HG02840 (cell line): ENCODE measurements around the gene TBCCD1.
A peak's percentile ranks its signal among the peaks of the same experiment; 100 is the strongest.
"Not testable (repeated sequence)": the region's sequence is repeated elsewhere in the genome, so short reads cannot be mapped to it uniquely, and the experiment has no call there.

Experiments
- ATAC-seq: cut with Tn5 transposase; IDR thresholded peaks from one replicate; pipeline ENCODE4 v1.9.1; 2021; ENCODE audit warnings: mild to moderate bottlenecking, moderate library complexity, moderate number of reproducible peaks; ENCODE audit not compliant: unreplicated experiment, low FRiP score

The TBCCD1 gene

GRCh38 chr3:186596568-186597287, 29.6 kb upstream of the TBCCD1 start:
- no peak for ATAC-seq

GRCh38 chr3:186594591-186595113, 27.5 kb upstream of the TBCCD1 start:
- no peak for ATAC-seq

DNA sequence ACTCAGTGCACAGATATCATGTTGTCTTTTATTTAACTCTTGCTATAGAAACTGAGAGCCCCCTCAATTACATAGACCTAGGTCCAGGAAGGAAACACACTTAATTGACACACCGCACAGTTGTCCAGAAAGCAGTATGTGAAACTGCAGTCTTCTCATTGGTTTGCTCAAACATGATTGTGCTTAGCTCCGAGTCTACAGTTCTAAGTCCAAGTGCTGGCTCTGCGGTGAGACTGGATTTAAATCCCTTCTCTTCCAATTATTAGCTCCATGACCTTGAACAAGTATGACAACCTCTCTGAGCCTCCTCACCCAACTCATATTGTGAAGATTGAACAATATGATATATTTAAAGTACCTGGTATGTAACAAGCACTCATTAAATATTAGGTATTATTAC, 26.7 kb upstream of the TBCCD1 start:
- no peak for ATAC-seq

DNA sequence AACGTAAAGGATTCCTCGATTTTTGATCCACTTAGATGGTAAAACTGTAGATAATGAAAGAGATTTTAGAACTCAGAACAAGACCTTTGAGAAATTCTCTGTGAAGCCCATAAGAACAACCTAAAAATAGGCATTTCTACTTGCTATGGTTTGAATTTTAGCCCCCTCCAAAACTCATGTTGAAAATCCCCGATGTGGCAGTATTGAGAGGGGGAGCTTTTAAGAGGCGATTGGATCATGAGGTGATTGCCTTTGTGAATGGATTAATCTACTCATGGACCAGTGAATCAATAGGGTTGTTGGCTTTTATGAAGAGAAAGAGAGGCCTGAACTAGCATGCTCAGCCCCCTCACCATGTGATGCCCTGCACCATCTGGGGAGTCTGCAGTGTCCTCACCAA, 25.5 kb upstream of the TBCCD1 start:
- no peak for ATAC-seq

- ATAC-seq: no peak
These were observed 23.6 kb upstream of the TBCCD1 start for GRCh38 chr3:186590580-186591295.

DNA sequence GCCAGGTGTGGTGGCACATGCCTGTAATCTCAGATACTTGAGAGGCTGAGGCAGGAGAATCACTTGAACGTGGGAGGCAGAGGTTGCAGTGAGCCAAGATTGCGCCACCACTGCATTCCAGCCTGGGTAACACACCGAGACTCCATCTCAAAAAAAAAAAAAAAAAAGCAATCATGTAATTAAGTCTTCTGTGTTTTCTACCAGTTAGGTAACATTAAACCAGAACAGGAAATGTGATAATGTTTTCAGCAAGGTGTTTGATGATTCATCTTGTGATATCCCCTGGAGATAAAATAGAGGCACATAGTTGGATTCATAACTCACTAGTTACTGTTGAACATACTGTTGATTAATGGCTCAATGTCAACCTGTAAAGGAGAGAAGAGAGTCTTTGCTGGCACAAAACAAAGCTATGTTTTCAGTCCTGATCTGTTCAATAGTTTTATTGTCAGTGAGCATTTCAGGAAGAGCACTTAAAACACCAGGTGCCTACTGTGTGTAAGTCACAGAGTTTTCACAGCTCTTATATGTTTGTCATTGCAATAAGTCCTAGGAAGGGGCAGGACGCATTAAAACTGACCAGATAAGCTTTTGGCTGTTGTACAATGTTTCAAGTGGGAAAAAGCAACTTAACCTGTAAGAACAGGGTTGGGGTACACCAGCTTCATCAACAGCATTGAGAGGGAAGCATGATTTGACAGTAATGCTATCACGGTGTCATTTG, 22.9 kb upstream of the TBCCD1 start:
- no peak for ATAC-seq

DNA sequence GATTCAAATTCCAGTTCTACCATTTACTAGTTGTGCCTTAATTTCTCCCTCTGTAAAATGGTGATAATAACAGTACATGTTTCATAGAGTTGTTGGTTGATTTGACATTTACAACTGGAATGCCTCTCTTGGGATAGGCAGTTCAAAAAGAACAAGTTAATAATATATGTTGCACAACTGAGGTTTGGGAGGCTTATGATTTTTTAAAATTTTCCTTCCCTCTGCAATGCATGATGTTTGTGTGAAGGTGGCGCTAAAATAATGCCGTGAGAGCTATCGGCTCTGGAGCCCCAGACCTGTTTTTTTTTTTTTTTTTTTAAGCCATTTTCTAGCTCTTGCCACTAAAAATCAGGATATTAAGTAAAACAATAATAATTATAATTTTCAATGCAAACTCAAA, 22.0 kb upstream of the TBCCD1 start:
- no peak for ATAC-seq

GRCh38 chr3:186588632-186589031, 21.5 kb upstream of the TBCCD1 start:
- no peak for ATAC-seq

GRCh38 chr3:186587183-186587582, 20.0 kb upstream of the TBCCD1 start:
- ATAC-seq: no peak

DNA sequence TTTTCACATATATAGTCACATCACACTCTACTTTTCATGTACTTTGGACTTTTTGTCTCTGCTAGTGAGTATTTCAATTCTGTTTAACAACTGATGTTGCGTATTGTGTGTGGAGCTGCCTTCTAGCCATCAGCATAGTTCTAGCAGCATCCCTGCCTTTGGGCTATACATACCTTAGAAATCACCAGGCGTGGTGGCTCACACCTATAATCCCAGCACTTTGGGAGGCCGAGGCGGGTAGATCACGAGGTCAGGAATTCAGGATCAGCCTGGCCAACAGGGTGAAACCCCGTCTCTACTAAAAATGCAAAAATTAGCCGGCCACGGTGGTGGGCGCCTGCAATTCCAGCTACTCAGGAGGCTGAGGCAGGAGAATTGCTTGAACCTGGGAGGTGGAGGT, 19.1 kb upstream of the TBCCD1 start:
- not testable (repeated sequence) for ATAC-seq

DNA sequence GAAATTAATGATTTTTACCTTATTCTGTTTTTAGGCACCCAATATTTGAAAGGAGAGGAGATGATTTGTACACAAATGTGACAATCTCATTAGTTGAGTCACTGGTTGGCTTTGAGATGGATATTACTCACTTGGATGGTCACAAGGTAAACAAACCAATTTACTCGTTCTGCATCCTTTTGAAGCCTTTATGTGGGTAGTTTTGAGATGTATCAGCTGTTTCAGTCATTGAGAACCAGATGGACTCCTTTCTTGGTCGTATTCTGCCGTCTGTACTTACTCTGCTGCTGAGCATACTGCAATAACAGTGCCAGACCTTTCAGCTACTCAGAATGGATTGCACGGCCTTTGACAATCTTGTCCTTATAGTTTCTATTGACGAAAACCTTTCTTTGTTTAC, 16.7 kb upstream of the TBCCD1 start:
- ATAC-seq: no peak

DNA sequence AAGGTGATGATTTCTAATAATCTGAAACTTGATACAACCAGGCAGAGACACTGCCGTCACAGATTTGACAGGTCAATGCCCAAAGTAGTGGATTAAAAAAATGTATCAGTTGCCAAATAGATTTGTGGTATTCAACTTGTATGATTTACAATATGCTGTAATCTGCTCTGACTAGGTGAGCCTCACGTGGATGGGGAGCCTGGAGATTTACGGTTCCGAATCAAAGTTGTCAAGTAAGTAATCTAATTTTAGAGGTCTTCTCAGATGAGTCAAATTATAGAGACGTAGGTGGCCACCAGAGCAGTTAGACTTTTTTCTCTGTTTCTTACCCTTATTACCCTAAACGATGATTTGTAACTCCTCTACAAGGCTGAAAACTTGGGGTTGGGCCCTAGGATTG, 15.4 kb upstream of the TBCCD1 start:
- ATAC-seq: no peak

DNA sequence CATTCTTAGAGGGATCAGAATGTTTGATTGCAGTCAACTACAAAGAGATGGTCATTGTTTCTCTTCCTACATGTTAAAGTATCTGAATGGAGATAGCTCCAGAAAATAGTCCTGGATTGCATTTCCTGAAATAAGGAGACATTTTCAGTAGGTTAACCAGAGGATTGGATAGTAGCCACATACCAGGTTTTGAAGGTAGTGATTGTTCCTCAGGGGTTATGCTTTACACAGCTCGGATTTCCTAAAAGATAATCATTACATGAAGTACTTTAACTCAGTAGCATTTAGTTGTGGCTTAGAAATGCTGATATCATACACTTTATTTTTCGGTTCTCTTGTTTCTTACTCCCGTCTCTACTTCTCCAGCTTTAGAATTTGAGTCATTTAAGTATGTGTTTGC, 13.6 kb upstream of the TBCCD1 start:
- no peak for ATAC-seq

- ATAC-seq: no peak
These were observed 10.4 kb upstream of the TBCCD1 start for GRCh38 chr3:186577521-186577920.

DNA sequence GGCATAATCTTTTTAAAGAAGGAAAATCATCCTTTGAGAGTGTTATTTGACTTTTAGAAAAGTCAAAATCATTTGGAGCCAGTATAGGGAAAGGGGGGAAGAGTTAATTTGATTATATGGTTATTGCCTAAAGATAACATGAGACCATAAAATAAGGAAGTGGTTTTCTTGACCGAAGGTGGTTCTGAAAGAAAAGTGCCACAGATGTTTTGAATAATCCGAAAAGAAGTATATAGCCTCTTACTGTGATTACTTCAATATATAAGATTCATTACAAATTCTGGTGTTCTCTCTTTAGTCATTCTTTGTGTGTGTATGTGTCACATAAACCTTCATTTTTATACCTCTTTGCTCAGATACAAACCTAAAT, 4.5 kb upstream of the TBCCD1 start:
- no peak for ATAC-seq

- no peak for ATAC-seq
These were observed 4.0 kb upstream of the TBCCD1 start for GRCh38 chr3:186570941-186571643.

- peak; percentile 88 for ATAC-seq
These were observed 3.2 kb upstream of the TBCCD1 start, which contains the start of gene DNAJB11 for GRCh38 chr3:186570096-186570940. Gene DNAJB11 (plus strand): TSS chr3:186570720. CDS start chr3:186570898, 178 bp downstream.

DNA sequence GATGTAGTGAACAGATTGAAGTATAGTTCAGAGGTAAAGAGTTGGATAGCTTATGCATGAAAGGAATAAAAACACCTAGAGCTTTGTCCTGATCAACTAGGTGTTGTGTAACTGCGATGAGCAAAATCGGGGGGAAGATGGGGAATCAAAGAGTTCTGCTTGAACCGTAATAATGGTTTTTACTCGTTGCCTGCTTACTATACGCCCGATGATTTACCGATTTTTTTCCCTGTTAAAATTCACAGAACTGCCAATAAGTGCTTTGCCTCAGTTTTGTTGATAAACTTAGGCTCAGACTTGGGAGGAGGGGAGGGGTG, 2.6 kb upstream of the TBCCD1 start:
- ATAC-seq: no peak

GRCh38 chr3:186569361-186569760, 2.2 kb upstream of the TBCCD1 start:
- not testable (repeated sequence) for ATAC-seq

- no peak for ATAC-seq
These were observed 417 bp downstream of the TBCCD1 start for GRCh38 chr3:186566772-186567071.
